GM12892 (cell line): ENCODE data around the gene JOSD1.

ENCODE experiments used
- POLR2A ChIP-seq: IDR thresholded peaks from 2 replicates; pipeline ENCODE4 v1.6.1; 2011; ENCODE audit warnings: low read depth, low read length, control low read depth
- POLR2AphosphoS5 ChIP-seq: IDR thresholded peaks from 2 replicates; pipeline ENCODE4 v1.6.1; 2011; ENCODE audit warnings: low read depth, low read length, control low read depth

DNA sequence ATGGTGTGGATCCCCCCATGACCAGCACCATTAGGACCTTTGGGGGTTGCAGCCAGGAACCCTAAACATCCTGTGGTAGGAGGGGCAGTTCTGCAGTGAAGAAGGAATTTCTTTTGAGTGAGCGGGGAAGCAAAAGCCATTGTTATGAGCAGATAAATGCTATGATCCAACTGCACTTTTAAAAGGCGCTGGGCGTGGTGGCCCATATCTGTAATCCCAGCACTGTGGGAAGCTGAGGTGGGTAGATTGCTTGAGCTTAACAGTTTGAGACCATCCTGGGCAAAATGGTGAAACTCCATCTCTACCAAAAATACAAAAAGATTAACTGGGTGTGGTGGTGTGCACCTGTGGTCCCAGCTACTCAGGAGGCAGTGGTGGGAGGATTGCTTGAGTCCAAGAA is 24.9 kb downstream of the JOSD1 start:
- TF ChIP-seq POLR2AphosphoS5 (no peak), POLR2A (no peak)
